ENCODE measurements around the gene GPR78.
"Not testable (repeated sequence)": the region's sequence is repeated elsewhere in the genome, so short reads cannot be mapped to it uniquely, and the experiment has no call there.

Gene GPR78

GRCh38 chr4:8568068-8568668 is 12.0 kb upstream of the GPR78 start:
- no peak for DNase-seq

DNA sequence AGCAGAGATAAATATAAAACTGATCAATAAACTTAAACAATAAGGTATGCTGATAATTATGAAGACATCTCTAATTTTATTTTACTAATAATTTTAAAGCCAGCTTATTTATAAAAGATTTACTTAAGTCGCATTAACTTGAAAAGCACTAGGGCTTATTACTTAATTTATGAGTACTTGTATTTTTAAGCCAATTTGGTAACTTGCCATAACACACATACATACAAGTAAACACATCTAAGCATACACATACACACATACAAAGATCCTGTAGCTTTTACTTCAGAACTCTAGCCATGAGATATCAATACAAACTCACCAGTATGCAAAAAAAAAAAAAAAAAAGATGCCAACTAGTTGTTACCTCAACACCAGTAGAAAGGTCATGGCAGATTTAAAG is 10.0 kb upstream of the GPR78 start:
- DNase-seq = no peak

- DNase-seq = no peak
Measured at GRCh38 chr4:8571702-8572685, 8.2 kb upstream of the GPR78 start.

- DNase-seq = no peak
Measured at GRCh38 chr4:8573266-8573665, 6.9 kb upstream of the GPR78 start.

GRCh38 chr4:8574796-8575370 is 5.3 kb upstream of the GPR78 start:
- no peak for DNase-seq

GRCh38 chr4:8575457-8575856 is 4.7 kb upstream of the GPR78 start:
- no peak for DNase-seq

DNA sequence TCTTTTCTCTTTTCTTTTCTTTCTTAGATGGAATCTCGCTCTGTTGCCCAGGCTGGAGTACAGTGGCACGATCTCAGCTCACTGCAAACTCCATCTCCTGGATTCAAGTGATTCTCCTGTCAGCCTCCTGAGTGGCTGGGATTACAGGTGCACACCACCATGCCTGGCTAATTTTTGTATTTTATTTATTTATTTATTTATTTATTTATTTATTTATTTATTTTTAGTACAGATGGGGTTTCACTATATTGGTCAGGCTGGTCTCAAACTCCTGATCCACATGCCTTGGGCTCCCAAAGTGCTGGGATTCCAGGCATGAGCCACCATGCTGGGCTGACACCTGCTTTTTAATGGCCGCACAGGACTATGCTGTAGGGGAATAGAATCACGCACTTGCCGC is 3.6 kb upstream of the GPR78 start:
- not testable (repeated sequence) for DNase-seq

DNA sequence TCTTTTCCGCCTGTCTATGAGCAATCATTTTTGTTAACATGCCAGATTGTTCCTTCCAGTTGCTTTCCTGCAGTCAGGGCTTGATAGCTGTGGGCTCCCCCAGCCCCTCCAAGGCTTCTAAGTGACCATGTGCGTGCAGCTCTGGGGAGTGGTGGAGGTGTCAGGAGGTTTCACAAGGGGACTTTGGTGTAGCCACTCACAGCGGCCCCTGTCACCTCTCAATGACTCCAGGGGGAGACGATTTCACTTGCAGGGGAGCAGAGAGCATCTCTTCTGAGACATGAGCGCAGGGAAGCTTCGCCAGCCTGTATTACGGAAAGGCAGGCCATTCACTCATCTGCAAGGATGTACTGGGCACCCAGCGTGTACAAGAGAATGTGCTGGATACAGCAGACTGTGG is 3.1 kb upstream of the GPR78 start:
- no peak for DNase-seq

DNA sequence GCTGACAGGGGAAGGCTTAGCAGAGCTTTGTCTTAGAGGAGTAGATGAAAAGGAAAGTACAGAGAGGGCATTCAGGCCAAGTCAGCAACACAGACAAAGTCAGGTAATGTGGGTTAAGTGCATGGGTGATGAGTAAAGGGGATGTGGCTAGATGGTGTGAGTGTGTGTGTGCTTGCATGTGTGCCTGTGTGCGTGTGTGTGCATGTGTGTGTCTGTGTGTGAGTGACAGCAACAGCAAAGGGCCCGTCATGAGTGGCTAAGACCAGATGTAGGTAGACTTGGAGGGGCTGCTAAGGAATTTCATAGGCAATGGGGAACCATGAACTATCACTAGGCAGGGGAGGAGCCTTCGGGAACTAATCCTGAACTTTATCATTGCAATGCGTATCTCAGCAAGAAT is 2.2 kb upstream of the GPR78 start:
- DNase-seq = no peak

DNA sequence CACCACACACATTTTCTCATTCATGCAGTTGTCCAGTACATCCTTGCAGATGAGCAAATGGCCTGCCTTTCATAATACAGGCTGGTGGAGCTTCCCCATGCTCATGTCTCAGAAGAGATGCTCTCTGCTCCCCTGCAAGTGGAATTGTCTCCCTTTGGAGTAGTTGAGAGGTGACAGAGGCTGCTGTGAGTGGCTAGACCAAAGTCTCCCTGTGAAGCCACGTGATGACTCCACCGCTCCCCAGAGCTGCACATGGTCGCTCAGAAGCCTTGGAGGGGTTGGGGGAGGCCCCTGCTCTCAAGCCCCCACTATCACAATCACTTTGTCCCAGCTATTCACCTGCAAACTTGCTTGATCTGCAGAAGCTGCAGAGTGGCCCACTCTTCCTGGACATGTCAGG is 1.5 kb upstream of the GPR78 start:
- DNase-seq = no peak

GRCh38 chr4:8579526-8580320 is 469 bp upstream of the GPR78 start:
- DNase-seq = no peak

GRCh38 chr4:8581094-8581861 is 1.1 kb downstream of the GPR78 start:
- DNase-seq = no peak

GRCh38 chr4:8582016-8582415 is 1.8 kb downstream of the GPR78 start:
- no peak for DNase-seq

GRCh38 chr4:8582436-8582835 is 2.2 kb downstream of the GPR78 start:
- DNase-seq = no peak

GRCh38 chr4:8582941-8583654 is 2.9 kb downstream of the GPR78 start:
- DNase-seq = no peak

DNA sequence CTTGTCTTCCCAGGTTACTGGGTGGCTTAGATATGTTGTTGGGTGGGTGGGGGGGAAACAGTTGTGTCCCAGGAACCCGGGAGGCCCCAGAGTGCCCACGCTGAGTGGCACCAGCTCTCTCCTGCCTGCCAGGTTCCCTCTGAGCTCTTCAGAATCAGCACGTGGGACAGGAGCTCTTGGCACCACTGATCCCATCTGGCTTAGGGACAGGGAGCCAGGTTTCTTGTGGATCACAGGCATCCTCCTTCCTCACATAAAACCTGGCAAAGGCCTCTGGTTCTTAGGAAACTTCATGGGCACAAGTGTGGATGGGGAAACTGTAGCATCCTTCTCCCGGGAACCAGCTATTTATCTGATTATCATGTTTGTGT is 3.4 kb downstream of the GPR78 start:
- no peak for DNase-seq

- no peak for DNase-seq
Measured at GRCh38 chr4:8585186-8585585, 5.0 kb downstream of the GPR78 start.

DNA sequence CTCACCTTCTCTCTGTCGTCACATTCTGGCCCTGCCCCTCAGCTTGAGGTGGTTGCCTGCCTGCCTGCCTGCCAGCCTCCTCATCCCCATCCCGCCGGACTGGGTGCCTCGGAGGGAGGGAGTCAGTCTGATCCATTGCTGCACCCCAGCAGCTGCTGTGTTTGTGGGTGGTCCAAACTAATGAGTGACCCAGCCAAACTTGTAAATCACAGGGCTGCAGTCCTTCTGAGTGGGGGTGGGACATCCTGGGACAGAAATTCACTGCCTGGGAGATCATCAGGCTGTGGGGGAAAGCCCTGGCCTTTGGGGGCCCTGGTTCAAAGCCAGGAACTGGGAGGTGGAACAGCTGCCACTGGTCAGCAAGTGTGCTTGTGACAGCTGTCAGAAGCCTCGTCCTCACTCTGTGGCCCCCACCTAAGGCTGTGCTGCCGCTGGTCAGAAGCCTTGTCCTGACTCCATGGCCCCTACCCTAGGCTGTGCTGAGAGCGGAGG is 5.6 kb downstream of the GPR78 start:
- no peak for DNase-seq

GRCh38 chr4:8586246-8586645 is 6.1 kb downstream of the GPR78 start:
- DNase-seq = no peak

DNA sequence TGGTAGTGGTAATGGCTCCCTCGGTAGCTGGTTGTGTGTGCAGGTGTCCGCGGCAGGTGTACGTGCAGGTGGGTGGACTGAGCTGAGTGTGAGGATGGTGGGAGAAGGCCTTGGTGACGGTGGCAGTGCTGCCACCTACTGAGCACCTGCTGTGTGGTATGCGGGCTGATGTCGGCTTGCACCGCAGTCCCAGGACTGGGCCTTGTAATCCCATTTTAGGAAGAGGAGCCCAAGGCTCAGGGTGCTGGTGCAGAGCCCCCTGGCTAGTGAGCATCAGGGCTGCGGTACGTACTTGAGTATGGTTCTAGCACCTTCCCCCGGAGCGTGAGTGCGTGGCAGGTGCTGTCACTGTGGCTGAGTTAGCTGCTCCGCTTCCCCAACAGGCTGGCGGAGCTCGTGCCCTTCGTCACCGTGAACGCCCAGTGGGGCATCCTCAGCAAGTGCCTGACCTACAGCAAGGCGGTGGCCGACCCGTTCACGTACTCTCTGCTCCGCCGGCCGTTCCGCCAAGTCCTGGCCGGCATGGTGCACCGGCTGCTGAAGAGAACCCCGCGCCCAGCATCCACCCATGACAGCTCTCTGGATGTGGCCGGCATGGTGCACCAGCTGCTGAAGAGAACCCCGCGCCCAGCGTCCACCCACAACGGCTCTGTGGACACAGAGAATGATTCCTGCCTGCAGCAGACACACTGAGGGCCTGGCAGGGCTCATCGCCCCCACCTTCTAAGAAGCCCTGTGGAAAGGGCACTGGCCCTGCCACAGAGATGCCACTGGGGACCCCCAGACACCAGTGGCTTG is 6.7 kb downstream of the GPR78 start:
- no peak for DNase-seq

Data from activated effector memory CD4-positive, alpha-beta T cell treated with Interleukin-2 at 50 U/mL for 16 hours (primary cell).